GM10248 (cell line): ENCODE results near the gene BACH2.

Experiments used
- CTCF ChIA-PET: fragments of 300-600 bp; sonication (Branson Sonifier 250); formaldehyde crosslinking; extraction: SDS; loops from one replicate; lab custom pipeline; 2021; ENCODE audit warnings: antibody characterized with exemption; lab: Yijun Ruan, JAX
- POLR2A ChIA-PET: fragments of 350-650 bp; sonication (Branson Sonifier 250); formaldehyde crosslinking; extraction: SDS; loops from one replicate; lab custom pipeline; 2020; ENCODE audit warnings: antibody characterized with exemption; lab: Yijun Ruan, JAX
- DNase-seq: peaks from one replicate; pipeline ENCODE4 v3.0.0; 2012; ENCODE audit errors: extremely low spot score
- CTCF ChIP-seq: IDR thresholded peaks from 2 replicates; pipeline ENCODE4 v1.5.1; 2012; ENCODE audit warnings: mild to moderate bottlenecking, low read depth; ENCODE audit errors: extremely low read depth, missing control alignments, control extremely low read depth

Gene BACH2

GRCh38 chr6:89984926-89985750 lies 311.5 kb downstream of the BACH2 start:
- ChIA-PET CTCF (interaction anchor here (1.1 to 2.8 kb wide), 3 partner anchors 8 to 192 kb away, joined by 3 to 7 read pairs (median 6); no protein-coding TSS in a partner anchor), POLR2A (no interaction called here)
- no peak for DNase-seq
- no peak for TF ChIP-seq CTCF

- POLR2A ChIA-PET, result no interaction called here
- no peak for DNase-seq
- CTCF ChIA-PET, result no interaction called here
- TF ChIP-seq CTCF, result no peak
These were observed 316.3 kb downstream of the BACH2 start for GRCh38 chr6:89980353-89980752.

GRCh38 chr6:89979481-89980119 lies 317.0 kb downstream of the BACH2 start:
- DNase-seq, result no peak
- TF ChIP-seq CTCF, result no peak
- ChIA-PET POLR2A (no interaction called here), CTCF (interaction anchor here (1.3 kb wide), 1 partner anchor 39 kb away, joined by 4 read pairs; no protein-coding TSS in a partner anchor)

- POLR2A ChIA-PET, result no interaction called here
- no peak for DNase-seq
- CTCF ChIA-PET, result interaction anchor here (1.2 to 1.6 kb wide), 3 partner anchors 10 to 501 kb away, joined by 3 to 4 read pairs (median 3); no protein-coding TSS in a partner anchor
- TF ChIP-seq CTCF, result no peak
These were observed 317.9 kb downstream of the BACH2 start for GRCh38 chr6:89978749-89979145.

GRCh38 chr6:89977808-89978748 lies 318.6 kb downstream of the BACH2 start:
- no peak for DNase-seq
- POLR2A ChIA-PET, result no interaction called here
- CTCF ChIA-PET, result interaction anchor here (1.0 to 1.6 kb wide), 4 partner anchors 8 to 501 kb away, joined by 3 to 6 read pairs (median 4); no protein-coding TSS in a partner anchor
- TF ChIP-seq CTCF, result no peak

- no peak for TF ChIP-seq CTCF
- CTCF ChIA-PET, result interaction anchor here (1.6 to 2.9 kb wide), 3 partner anchors 9 to 502 kb away, joined by 3 to 14 read pairs (median 6); no protein-coding TSS in a partner anchor
These were observed 320.0 kb downstream of the BACH2 start for GRCh38 chr6:89976694-89977020.

More at GRCh38 chr6:89976694-89977020, 320.0 kb downstream of the BACH2 start:
- POLR2A ChIA-PET, result no interaction called here
- no peak for DNase-seq
